K562 (cell line): ENCODE results near the gene TBX1. TPM values are rescaled to one million over a fixed set of nuclear protein-coding genes. Genes with fewer than 3 reads are reported as not detected.

Experiments used
- ARHGAP35 ChIP-seq: fragments of 450-650 bp; IDR thresholded peaks from 2 replicates; pipeline ENCODE4 v1.6.1; 2018; ENCODE audit not compliant: partially characterized antibody
- BHLHE40 ChIP-seq: IDR thresholded peaks from 2 replicates; pipeline ENCODE4 v1.6.1; 2011; ENCODE audit warnings: low read length, improper control_type of control experiment
- CHCHD3 ChIP-seq: fragments of 250-450 bp; sonication (Bioruptor Pico); IDR thresholded peaks from 2 replicates; pipeline ENCODE4 v2.1.2; 2022; ENCODE audit warnings: mild to moderate bottlenecking
- CTCF ChIP-seq, 3 experiments: IDR thresholded peaks in 2 of 3; conservative IDR thresholded peaks in 1 of 3; 2 replicates each; pipeline ENCODE4 v1.5.1; 2011 to 2012; ENCODE audit warnings: low read length in 3 of 3, mild to moderate bottlenecking in 3 of 3, control low read depth in 2 of 3, improper control_type of control experiment in 1 of 3, inconsistent platforms in 1 of 3, low read depth in 1 of 3, mixed read lengths in 1 of 3, moderate library complexity in 1 of 3; ENCODE audit not compliant: insufficient read depth in 2 of 3
- DPF2 ChIP-seq: fragments of 450-650 bp; IDR thresholded peaks from 2 replicates; pipeline ENCODE4 v1.6.1; 2016
- E2F3 ChIP-seq: fragments of 250-450 bp; sonication (Bioruptor Pico); IDR thresholded peaks from 2 replicates; pipeline ENCODE4 v1.4.0; 2020; ENCODE audit warnings: mild to moderate bottlenecking
- E2F5 ChIP-seq: sonication (generic); formaldehyde crosslinking; IDR thresholded peaks from 2 replicates; pipeline ENCODE4 v1.8.0; 2022; ENCODE audit warnings: mild to moderate bottlenecking, missing genetic modification reagents
- GTF2A2 ChIP-seq: IDR thresholded peaks from 2 replicates; pipeline ENCODE4 v1.6.1; 2016; ENCODE audit warnings: mild to moderate bottlenecking, missing genetic modification characterization, missing compliant biosample characterization
- HOXB6 ChIP-seq: fragments of 250-450 bp; sonication (Bioruptor Pico); IDR thresholded peaks from 2 replicates; pipeline ENCODE4 v1.5.1; 2022; ENCODE audit warnings: mild to moderate bottlenecking, borderline replicate concordance
- MAFG ChIP-seq: fragments of 450-650 bp; conservative IDR thresholded peaks from 2 replicates; pipeline ENCODE4 v1.6.1; 2016; ENCODE audit warnings: missing genetic modification characterization, missing compliant biosample characterization
- MED1 ChIP-seq: sonication (generic); formaldehyde crosslinking; IDR thresholded peaks from 2 replicates; pipeline ENCODE4 v1.8.1; 2023; ENCODE audit warnings: missing genetic modification reagents, borderline replicate concordance
- MXI1 ChIP-seq: IDR thresholded peaks from 2 replicates; pipeline ENCODE4 v1.6.1; 2011; ENCODE audit warnings: low read depth, mild to moderate bottlenecking, improper control_type of control experiment, low read length
- NFRKB ChIP-seq: fragments of 450-650 bp; IDR thresholded peaks from 2 replicates; pipeline ENCODE4 v1.6.1; 2016; ENCODE audit warnings: low read depth
- NFYB ChIP-seq: IDR thresholded peaks from 2 replicates; pipeline ENCODE4 v1.6.1; 2011; ENCODE audit warnings: mild to moderate bottlenecking, moderate library complexity; ENCODE audit not compliant: insufficient read length; ENCODE audit errors: extremely low read depth
- NR2C1 ChIP-seq, 2 experiments: fragments of 450-650 bp; IDR thresholded peaks; 2 replicates each; pipeline ENCODE4 v1.6.1; 2017; ENCODE audit warnings: mild to moderate bottlenecking in 2 of 2, antibody characterized with exemption in 1 of 2, inconsistent platforms in 1 of 2, missing compliant biosample characterization in 1 of 2, missing genetic modification characterization in 1 of 2
- PHTF2 ChIP-seq: fragments of 250-450 bp; sonication (Bioruptor Pico); IDR thresholded peaks from 2 replicates; pipeline ENCODE4 v1.5.0; 2021; ENCODE audit warnings: mild to moderate bottlenecking
- PTBP1 ChIP-seq: fragments of 200-400 bp; formaldehyde crosslinking; IDR thresholded peaks from 2 replicates; pipeline ENCODE4 v1.6.1; 2017; ENCODE audit warnings: low read depth, low read length
- SAP30 ChIP-seq: fragments of 200-600 bp; sonication (generic); IDR thresholded peaks from 2 replicates; pipeline ENCODE4 v1.6.1; 2012; ENCODE audit warnings: borderline replicate concordance, low read depth, mild to moderate bottlenecking, moderate library complexity, low read length, control low read depth, inconsistent platforms; ENCODE audit not compliant: insufficient read depth, poor library complexity, severe bottlenecking
- SMARCA5 ChIP-seq: fragments of 450-650 bp; IDR thresholded peaks from 2 replicates; pipeline ENCODE4 v1.6.1; 2016
- SPI1 ChIP-seq: IDR thresholded peaks from 2 replicates; pipeline ENCODE4 v1.6.1; 2011; ENCODE audit warnings: low read depth, low read length, control low read depth, borderline replicate concordance
- SRSF1 ChIP-seq: fragments of 200-400 bp; formaldehyde crosslinking; IDR thresholded peaks from 2 replicates; pipeline ENCODE4 v1.6.1; 2017; ENCODE audit warnings: mild to moderate bottlenecking, low read depth, low read length, moderate library complexity
- TAF15 ChIP-seq: fragments of 200-400 bp; formaldehyde crosslinking; IDR thresholded peaks from 2 replicates; pipeline ENCODE4 v1.6.1; 2017; ENCODE audit warnings: mild to moderate bottlenecking, low read depth, low read length, moderate library complexity
- TAF7 ChIP-seq: fragments of 450-650 bp; IDR thresholded peaks from 2 replicates; pipeline ENCODE4 v1.6.1; 2016; ENCODE audit warnings: missing genetic modification characterization, missing compliant biosample characterization
- ZNF253 ChIP-seq: fragments of 250-450 bp; sonication (Bioruptor Pico); conservative IDR thresholded peaks from 2 replicates; pipeline ENCODE4 v1.6.1; 2021; ENCODE audit warnings: mild to moderate bottlenecking
- polyA plus RNA-seq, 8 experiments: library from polyadenylated mRNA; depleted of rRNA in 4 of 8; stranded (reverse) in 5 of 8; unstranded in 3 of 8; fragments of >200 nt; fragmentation: Nextera tagmentation in 2 of 8; fragmentation: Illumina TruSeq in 1 of 8; extraction: Ambion mirVana in 2 of 8; extraction: Trizol in 1 of 8; gene quantifications; 2 replicates each; pipeline versions ENCODE4 v1.2.1 to v1.2.3, GENCODE V29; 2011 to 2014; ENCODE audit warnings: inconsistent platforms in 1 of 8, missing spikeins in 1 of 8
- total RNA-seq, 7 experiments: library from RNA; depleted of rRNA in 6 of 7; stranded (reverse); fragments of >200 nt in 6 of 7; fragmentation: Illumina TruSeq in 2 of 7; extraction: Trizol in 2 of 7; gene quantifications; 2 replicates each; pipeline versions ENCODE4 v1.2.1 to v1.2.3, GENCODE V29; 2011 to 2021; ENCODE audit warnings: low replicate concordance in 1 of 7
- TF ChIP-seq, protein P1 (sequence below): fragments of 150-350 bp; IDR thresholded peaks from 2 replicates; pipeline ENCODE4 v1.6.1; 2014; ENCODE audit warnings: low read depth, mild to moderate bottlenecking, low read length, borderline replicate concordance

TBX1 gene
- total and polyA plus RNA-seq, 9 of the 15 experiments (the other 6 are each of a cell fraction or from before 2014, with no cell fraction given): 0.07 to 35.0 (median 3.9) TPM

GRCh38 chr22:19722982-19723231, 37.7 kb upstream of the TBX1 start (continued):
- TF ChIP-seq SAP30: peak; percentile 29
- TF ChIP-seq TAF7: no peak
- peak; percentile 93; the same call in 1 of the 2 replicates for TF ChIP-seq SMARCA5
- peak; percentile 87 for TF ChIP-seq TAF15
- TF ChIP-seq NFRKB: no peak
- TF ChIP-seq MAFG (tag): no peak
- TF ChIP-seq, protein P1, sequence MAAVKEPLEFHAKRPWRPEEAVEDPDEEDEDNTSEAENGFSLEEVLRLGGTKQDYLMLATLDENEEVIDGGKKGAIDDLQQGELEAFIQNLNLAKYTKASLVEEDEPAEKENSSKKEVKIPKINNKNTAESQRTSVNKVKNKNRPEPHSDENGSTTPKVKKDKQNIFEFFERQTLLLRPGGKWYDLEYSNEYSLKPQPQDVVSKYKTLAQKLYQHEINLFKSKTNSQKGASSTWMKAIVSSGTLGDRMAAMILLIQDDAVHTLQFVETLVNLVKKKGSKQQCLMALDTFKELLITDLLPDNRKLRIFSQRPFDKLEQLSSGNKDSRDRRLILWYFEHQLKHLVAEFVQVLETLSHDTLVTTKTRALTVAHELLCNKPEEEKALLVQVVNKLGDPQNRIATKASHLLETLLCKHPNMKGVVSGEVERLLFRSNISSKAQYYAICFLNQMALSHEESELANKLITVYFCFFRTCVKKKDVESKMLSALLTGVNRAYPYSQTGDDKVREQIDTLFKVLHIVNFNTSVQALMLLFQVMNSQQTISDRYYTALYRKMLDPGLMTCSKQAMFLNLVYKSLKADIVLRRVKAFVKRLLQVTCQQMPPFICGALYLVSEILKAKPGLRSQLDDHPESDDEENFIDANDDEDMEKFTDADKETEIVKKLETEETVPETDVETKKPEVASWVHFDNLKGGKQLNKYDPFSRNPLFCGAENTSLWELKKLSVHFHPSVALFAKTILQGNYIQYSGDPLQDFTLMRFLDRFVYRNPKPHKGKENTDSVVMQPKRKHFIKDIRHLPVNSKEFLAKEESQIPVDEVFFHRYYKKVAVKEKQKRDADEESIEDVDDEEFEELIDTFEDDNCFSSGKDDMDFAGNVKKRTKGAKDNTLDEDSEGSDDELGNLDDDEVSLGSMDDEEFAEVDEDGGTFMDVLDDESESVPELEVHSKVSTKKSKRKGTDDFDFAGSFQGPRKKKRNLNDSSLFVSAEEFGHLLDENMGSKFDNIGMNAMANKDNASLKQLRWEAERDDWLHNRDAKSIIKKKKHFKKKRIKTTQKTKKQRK: peak; percentile 56; the same call in 1 of the 2 replicates
- no peak for TF ChIP-seq MED1 (CRISPR knock-in tag)
- TF ChIP-seq CTCF (IDR thresholded peaks at IDR 0.05 in 2 of 3, conservative IDR thresholded peaks at IDR 0.05 in 1 of 3; ENCODE audit: insufficient read depth in 2 of 3, low read depth in 1 of 3, low read length in 3 of 3): peak in 2 of 3 experiments; percentile 10 to 40; a peak in 1 of 6 replicates
- TF ChIP-seq PTBP1: no peak
- TF ChIP-seq ZNF253 (CRISPR knock-in tag): peak; percentile 26; the same call in 1 of the 2 replicates
- no peak for TF ChIP-seq E2F3 (CRISPR knock-in tag)
- TF ChIP-seq PHTF2 (CRISPR knock-in tag): 0 out of 2 replicates have a peak, but pooled peaks have one; percentile 54
- no peak for TF ChIP-seq HOXB6 (CRISPR knock-in tag)
- no peak for TF ChIP-seq NFYB
- no peak for TF ChIP-seq BHLHE40
- peak; percentile 79 for TF ChIP-seq ARHGAP35
- TF ChIP-seq E2F5 (CRISPR knock-in tag): no peak
- TF ChIP-seq SPI1: no peak
- TF ChIP-seq SRSF1: no peak
- TF ChIP-seq CHCHD3 (CRISPR knock-in tag): no peak
- no peak for TF ChIP-seq NR2C1 (IDR thresholded peaks at IDR 0.05)
- no peak for TF ChIP-seq NR2C1 (tag; IDR thresholded peaks at IDR 0.05)
- TF ChIP-seq DPF2: no peak
- peak; percentile 70 for TF ChIP-seq GTF2A2 (tag)
- TF ChIP-seq MXI1: no peak
